ENCODE measurements around the gene TGM2.

The TGM2 gene

DNA sequence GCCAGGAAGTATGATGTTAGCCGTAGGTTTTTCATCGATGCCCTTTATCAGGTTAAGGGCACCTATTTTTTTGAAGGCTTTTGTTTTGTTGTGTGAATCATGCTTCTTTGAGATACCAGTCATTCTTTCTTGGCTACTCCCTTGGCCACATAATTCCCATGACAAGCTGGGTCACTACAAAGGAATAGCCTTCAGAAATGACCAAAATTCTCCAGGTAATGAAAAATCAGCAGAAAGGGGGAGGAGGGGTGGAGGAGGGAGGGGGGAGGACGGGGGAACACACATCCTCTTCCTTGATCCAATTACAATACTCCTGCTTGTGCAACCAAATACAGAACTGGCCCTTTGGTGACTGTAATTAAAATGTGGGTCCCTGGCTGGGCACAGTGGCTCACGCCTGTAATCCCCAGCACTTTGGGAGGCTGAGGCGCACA, 21.7 kb upstream of the TGM2 start:
- Histone ChIP-seq H3K9me3 (ENCODE audit: low read depth, low read length) (no peaks in the 10 kb centered on the region), H3K4me3 (no peak overlapping the region), H3K36me3 (ENCODE audit: insufficient read depth, low read length) (no peaks in the 10 kb centered on the region), H3K9ac (ENCODE audit: insufficient read length) (no peak overlapping the region), H3K27ac (no peak overlapping the region)
- DNase-seq (ENCODE audit: low read depth, low spot score), result no peak
- TF ChIP-seq EZH2 (IDR thresholded peaks at IDR 0.05) (no peak), FOXP2 (optimal IDR thresholded peaks at IDR 0.05; ENCODE audit: control extremely low read depth, extremely low read length, insufficient read depth) (no peak), POLR2AphosphoS5 (IDR thresholded peaks at IDR 0.05; ENCODE audit: borderline replicate concordance, low read depth, low read length) (no peak)

DNA sequence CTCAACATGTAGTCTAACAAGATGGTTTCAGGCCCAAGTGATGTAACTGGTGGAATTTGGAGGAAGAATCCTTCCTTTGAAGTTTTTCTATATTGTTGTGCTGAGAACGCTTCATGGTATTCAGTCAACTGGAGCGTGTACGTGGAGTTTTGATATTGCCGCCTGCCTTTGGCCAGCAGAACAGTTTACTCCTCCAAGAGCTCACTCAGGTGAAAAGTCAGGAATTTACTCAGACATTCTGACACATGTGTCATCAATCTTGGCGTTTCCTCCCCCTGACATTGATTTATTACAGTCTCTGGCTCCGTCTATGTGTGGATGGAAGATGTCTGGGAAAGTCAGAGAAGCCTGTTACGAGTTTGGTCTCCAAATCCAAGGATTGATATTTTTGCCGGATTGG, 19.0 kb upstream of the TGM2 start:
- Histone ChIP-seq H3K4me3 (no peak overlapping the region), H3K27ac (no peak overlapping the region), H3K9ac (ENCODE audit: insufficient read length) (no peak overlapping the region), H3K9me3 (ENCODE audit: low read depth, low read length) (no peaks in the 10 kb centered on the region), H3K36me3 (ENCODE audit: insufficient read depth, low read length) (no peaks in the 10 kb centered on the region)
- no peak for TF ChIP-seq EZH2 (IDR thresholded peaks at IDR 0.05)
- no peak for TF ChIP-seq FOXP2 (optimal IDR thresholded peaks at IDR 0.05; ENCODE audit: control extremely low read depth, extremely low read length, insufficient read depth)
- no peak for TF ChIP-seq POLR2AphosphoS5 (IDR thresholded peaks at IDR 0.05; ENCODE audit: borderline replicate concordance, low read depth, low read length)
- DNase-seq (ENCODE audit: low read depth, low spot score), result no peak

DNA sequence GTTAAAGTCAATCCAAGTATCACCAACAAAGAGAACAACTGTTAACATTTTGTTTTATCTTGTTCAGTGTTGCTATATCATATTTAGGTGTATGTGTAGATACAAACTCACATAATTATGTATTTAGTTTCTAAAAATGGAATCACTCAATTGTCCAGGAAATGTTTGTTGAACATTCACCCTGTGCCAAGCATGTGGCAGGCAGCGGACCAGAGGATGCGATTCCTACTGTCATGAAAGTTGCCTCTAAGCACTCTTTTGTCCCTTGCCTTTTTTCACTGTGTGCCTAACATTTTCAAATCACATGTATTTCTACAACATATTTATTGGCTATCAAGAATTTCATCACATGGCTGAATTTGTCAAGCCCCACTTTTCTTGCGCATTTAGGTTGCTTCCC, 16.9 kb upstream of the TGM2 start:
- H3K9me3 ChIP-seq (ENCODE audit: low read depth, low read length), result no peaks in the 10 kb centered on the region
- no peaks in the 10 kb centered on the region for H3K36me3 ChIP-seq (ENCODE audit: insufficient read depth, low read length)
- no peak overlapping the region for H3K9ac ChIP-seq (ENCODE audit: insufficient read length)
- H3K27ac ChIP-seq, result no peak overlapping the region
- DNase-seq (ENCODE audit: low read depth, low spot score), result no peak
- H3K4me3 ChIP-seq, result no peak overlapping the region
- TF ChIP-seq EZH2 (IDR thresholded peaks at IDR 0.05) (no peak), POLR2AphosphoS5 (IDR thresholded peaks at IDR 0.05; ENCODE audit: borderline replicate concordance, low read depth, low read length) (no peak), FOXP2 (optimal IDR thresholded peaks at IDR 0.05; ENCODE audit: control extremely low read depth, extremely low read length, insufficient read depth) (no peak)

DNA sequence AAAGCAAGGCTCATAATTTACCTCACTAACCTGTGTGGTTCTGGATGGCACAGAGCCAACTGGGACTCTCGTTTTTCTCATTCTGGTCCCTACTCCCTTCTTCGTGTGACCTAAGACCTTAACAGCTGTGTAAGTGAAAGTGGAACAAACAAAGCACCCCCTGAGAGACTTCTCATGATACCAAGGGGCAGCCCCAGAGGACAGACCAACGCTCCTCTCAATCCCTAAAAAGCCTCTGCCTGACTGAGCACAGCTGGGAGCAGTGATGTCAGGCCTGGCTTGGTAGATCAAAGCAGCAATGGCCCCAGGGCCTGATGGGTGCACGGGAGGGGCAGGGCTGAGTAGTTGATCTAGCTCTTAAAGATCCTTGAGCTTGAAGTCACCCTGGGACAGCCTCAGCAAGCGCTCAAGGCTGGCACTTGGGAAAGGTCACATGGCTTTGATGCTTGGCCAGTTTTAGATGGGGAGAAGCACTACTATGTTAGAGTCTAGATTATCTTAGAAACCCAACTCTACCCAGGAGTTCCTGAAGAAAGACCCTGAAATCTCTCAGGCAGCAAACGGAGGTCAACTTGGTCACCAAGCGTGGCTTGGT, 16.2 kb upstream of the TGM2 start:
- Histone ChIP-seq H3K36me3 (ENCODE audit: insufficient read depth, low read length) (no peaks in the 10 kb centered on the region), H3K4me3 (no peak overlapping the region), H3K9me3 (ENCODE audit: low read depth, low read length) (no peaks in the 10 kb centered on the region), H3K9ac (ENCODE audit: insufficient read length) (no peak overlapping the region), H3K27ac (no peak overlapping the region)
- TF ChIP-seq FOXP2 (optimal IDR thresholded peaks at IDR 0.05; ENCODE audit: control extremely low read depth, extremely low read length, insufficient read depth), result no peak
- TF ChIP-seq EZH2 (IDR thresholded peaks at IDR 0.05), result no peak
- TF ChIP-seq POLR2AphosphoS5 (IDR thresholded peaks at IDR 0.05; ENCODE audit: borderline replicate concordance, low read depth, low read length), result no peak
- no peak for DNase-seq (ENCODE audit: low read depth, low spot score)

DNA sequence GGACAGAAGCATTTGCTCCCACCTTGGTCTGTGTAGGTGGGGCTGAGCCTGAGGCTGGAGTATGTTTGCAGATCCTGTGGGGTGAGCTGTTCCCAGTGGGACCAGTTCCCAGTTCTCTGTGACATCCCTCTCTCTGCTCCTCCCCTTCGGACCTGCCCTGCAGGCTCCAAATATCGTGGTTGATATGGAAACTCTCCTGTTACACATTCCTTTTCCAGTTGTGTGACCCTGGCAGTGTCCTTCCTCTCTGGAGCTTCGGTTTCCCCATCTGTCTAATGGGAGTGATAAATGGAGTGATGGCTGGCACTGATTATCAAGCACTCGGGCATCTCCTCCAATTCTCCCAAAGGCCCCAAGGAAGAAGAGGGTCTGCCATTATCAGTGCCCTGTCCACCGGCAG, 15.7 kb upstream of the TGM2 start:
- Histone ChIP-seq H3K9ac (ENCODE audit: insufficient read length) (no peak overlapping the region), H3K4me3 (no peak overlapping the region), H3K27ac (no peak overlapping the region), H3K36me3 (ENCODE audit: insufficient read depth, low read length) (no peaks in the 10 kb centered on the region), H3K9me3 (ENCODE audit: low read depth, low read length) (no peaks in the 10 kb centered on the region)
- TF ChIP-seq FOXP2 (optimal IDR thresholded peaks at IDR 0.05; ENCODE audit: control extremely low read depth, extremely low read length, insufficient read depth), result no peak
- no peak for TF ChIP-seq EZH2 (IDR thresholded peaks at IDR 0.05)
- no peak for TF ChIP-seq POLR2AphosphoS5 (IDR thresholded peaks at IDR 0.05; ENCODE audit: borderline replicate concordance, low read depth, low read length)
- no peak for DNase-seq (ENCODE audit: low read depth, low spot score)

DNA sequence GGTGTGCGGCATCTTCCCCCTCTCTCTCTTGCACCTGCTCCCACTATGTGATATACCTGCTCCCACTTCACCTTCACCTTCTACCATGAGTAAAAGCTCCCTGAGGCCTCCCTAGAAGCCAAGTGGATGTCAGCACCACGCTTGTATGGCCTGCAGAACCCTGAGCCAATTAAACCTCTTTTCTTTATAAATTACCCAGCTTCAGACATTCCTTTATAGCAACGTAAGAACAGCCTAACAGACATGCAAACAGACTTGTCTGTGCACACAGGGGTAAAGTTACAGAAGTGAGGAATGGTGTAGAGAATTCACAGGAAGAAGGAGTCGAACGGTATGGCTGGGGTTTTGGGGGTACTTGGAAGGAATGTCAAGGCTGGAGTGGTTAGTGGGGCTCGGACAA, 14.8 kb upstream of the TGM2 start:
- no peaks in the 10 kb centered on the region for H3K9me3 ChIP-seq (ENCODE audit: low read depth, low read length)
- no peak for TF ChIP-seq FOXP2 (optimal IDR thresholded peaks at IDR 0.05; ENCODE audit: control extremely low read depth, extremely low read length, insufficient read depth)
- no peak for TF ChIP-seq EZH2 (IDR thresholded peaks at IDR 0.05)
- TF ChIP-seq POLR2AphosphoS5 (IDR thresholded peaks at IDR 0.05; ENCODE audit: borderline replicate concordance, low read depth, low read length), result no peak
- no peak overlapping the region for H3K27ac ChIP-seq
- no peak overlapping the region for H3K4me3 ChIP-seq
- no peaks in the 10 kb centered on the region for H3K36me3 ChIP-seq (ENCODE audit: insufficient read depth, low read length)
- H3K9ac ChIP-seq (ENCODE audit: insufficient read length), result no peak overlapping the region
- no peak for DNase-seq (ENCODE audit: low read depth, low spot score)

DNA sequence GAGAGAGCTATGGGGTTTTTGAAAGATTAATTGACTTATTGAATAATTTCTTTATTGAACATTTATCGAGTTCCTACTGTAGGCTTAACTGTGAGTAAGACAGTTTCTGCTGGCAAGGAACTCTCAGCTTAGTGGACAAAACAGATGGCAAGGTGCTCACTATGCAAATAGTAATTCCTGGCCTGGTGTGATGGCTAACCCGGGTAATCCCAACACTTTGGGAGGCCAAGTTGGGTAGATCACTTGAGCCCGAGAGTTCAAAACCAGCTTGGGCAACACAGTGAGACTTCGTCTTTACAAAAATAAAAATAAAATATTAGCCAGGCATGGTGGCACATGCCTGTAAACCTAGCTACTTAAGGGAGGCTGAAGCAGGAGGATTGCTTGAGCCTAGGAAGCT, 13.5 kb upstream of the TGM2 start:
- no peak overlapping the region for H3K4me3 ChIP-seq

DNA sequence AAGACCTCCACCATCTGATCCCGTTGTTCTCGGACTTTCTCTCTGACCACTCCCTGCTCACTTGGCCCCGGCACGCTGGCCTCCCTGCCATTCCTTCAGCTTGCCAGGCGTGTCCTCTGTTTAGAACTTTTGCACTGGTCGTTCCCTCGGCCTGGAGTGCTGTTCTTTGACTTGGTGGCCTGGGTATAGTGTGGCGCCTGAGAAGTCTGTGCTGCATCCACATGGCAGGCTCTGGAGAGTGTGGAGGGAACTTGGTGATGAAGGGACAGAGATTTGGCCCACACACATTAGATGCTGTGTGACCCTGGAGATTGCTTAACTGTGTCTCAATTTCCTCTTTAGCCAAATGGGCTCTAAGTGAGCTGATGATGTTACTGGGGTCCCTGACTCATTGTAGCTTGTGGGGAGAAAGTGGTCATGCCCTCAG, 13.0 kb upstream of the TGM2 start:
- H3K36me3 ChIP-seq (ENCODE audit: insufficient read depth, low read length), result no peaks in the 10 kb centered on the region
- no peak overlapping the region for H3K27ac ChIP-seq
- TF ChIP-seq FOXP2 (optimal IDR thresholded peaks at IDR 0.05; ENCODE audit: control extremely low read depth, extremely low read length, insufficient read depth), result no peak
- no peak for TF ChIP-seq POLR2AphosphoS5 (IDR thresholded peaks at IDR 0.05; ENCODE audit: borderline replicate concordance, low read depth, low read length)
- TF ChIP-seq EZH2 (IDR thresholded peaks at IDR 0.05), result no peak
- no peak overlapping the region for H3K4me3 ChIP-seq
- H3K9me3 ChIP-seq (ENCODE audit: low read depth, low read length), result no peaks in the 10 kb centered on the region
- DNase-seq (ENCODE audit: low read depth, low spot score), result no peak
- H3K9ac ChIP-seq (ENCODE audit: insufficient read length), result no peak overlapping the region

More for the DNA sequence above, 13.5 kb upstream of the TGM2 start:
- TF ChIP-seq POLR2AphosphoS5 (IDR thresholded peaks at IDR 0.05; ENCODE audit: borderline replicate concordance, low read depth, low read length), result no peak
- no peak for TF ChIP-seq EZH2 (IDR thresholded peaks at IDR 0.05)
- no peak for TF ChIP-seq FOXP2 (optimal IDR thresholded peaks at IDR 0.05; ENCODE audit: control extremely low read depth, extremely low read length, insufficient read depth)
- Histone ChIP-seq H3K9me3 (ENCODE audit: low read depth, low read length) (no peaks in the 10 kb centered on the region), H3K27ac (no peak overlapping the region), H3K9ac (ENCODE audit: insufficient read length) (no peak overlapping the region), H3K36me3 (ENCODE audit: insufficient read depth, low read length) (no peaks in the 10 kb centered on the region)
- no peak for DNase-seq (ENCODE audit: low read depth, low spot score)

DNA sequence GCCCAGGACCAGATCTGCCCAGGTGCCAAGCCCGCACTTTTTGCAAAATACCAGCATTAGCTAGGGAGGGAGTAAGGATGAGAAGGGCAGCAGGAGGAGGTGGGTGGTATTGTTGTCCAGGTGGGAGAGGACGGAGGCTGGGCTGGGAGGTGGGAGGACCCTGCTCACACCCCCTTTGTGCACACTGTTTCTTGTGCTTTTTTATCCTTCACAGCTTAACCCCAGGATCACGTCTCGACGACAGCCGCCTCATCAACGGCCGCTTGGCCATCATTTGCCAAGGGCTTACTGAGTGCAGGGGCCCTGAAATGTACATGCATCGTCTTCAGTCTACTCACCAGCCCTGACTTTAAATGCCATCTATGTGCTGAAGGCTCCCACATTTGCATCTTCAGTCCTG, 12.1 kb upstream of the TGM2 start:
- TF ChIP-seq FOXP2 (optimal IDR thresholded peaks at IDR 0.05; ENCODE audit: control extremely low read depth, extremely low read length, insufficient read depth), result no peak
- no peak for TF ChIP-seq EZH2 (IDR thresholded peaks at IDR 0.05)
- no peak for TF ChIP-seq POLR2AphosphoS5 (IDR thresholded peaks at IDR 0.05; ENCODE audit: borderline replicate concordance, low read depth, low read length)
- Histone ChIP-seq H3K36me3 (ENCODE audit: insufficient read depth, low read length) (no peaks in the 10 kb centered on the region), H3K9me3 (ENCODE audit: low read depth, low read length) (no peaks in the 10 kb centered on the region), H3K27ac (no peak overlapping the region), H3K4me3 (no peak overlapping the region), H3K9ac (ENCODE audit: insufficient read length) (no peak overlapping the region)
- no peak for DNase-seq (ENCODE audit: low read depth, low spot score)
